GM18507 (cell line): ENCODE results near the gene IER5L.
"Not testable (repeated sequence)": the region's sequence is repeated elsewhere in the genome, so short reads cannot be mapped to it uniquely, and the experiment has no call there.

Experiments used
- DNase-seq: peaks from one replicate; pipeline ENCODE4 v3.0.0; 2011; ENCODE audit warnings: low read depth; ENCODE audit not compliant: insufficient read length; ENCODE audit errors: extremely low spot score
- FAIRE-seq: peaks from 2 replicates; lab custom pipeline; 2011; peaks lifted over from hg19 to GRCh38; lab: Jason Lieb, UNC

Gene IER5L

DNA sequence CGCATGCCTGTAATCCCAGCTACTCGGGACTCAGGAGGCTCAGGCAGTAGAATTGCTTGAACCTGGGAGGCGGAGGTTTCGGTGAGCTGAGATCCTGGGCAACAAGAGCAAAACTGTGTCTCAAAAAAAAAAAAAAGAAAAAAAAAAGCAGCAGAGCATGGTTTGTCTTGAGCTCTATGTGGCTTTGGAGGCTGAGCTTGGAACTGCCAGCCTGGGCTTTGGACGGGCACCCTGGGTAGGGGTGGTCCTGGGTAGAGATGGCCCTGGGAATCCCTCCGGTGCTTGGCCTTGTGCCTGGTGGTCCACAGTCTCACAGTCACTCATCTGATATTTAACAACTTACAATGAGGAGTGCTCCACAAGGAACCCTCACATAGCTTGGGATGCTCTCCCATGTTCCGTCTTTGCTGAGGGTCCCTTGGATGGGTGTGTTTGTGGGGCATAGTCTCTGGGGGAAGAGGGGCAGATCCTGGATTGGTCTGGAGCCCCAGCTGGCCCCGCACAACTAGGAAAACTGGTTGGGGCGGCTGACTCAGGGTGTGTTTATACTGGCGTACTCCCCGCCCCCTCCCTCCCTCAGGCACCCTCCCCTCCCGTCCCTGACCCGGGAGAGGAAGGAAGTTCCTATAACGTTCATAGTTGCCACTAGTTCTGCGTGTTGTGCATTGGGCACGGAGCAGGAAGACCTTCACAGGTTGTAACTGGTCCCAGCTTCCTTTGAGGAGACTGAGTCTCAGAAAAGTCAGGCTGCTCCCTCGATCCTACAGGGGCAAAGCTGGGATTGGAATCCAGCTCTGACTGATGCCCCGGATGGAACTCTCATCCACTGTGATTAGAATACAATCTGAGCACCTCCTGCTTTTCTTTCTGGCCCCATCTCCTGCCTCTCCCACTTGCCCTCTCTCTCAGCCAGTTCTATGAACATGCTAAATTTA is 11.2 kb downstream of the IER5L start:
- DNase-seq: no peak
- FAIRE-seq: no peak

DNA sequence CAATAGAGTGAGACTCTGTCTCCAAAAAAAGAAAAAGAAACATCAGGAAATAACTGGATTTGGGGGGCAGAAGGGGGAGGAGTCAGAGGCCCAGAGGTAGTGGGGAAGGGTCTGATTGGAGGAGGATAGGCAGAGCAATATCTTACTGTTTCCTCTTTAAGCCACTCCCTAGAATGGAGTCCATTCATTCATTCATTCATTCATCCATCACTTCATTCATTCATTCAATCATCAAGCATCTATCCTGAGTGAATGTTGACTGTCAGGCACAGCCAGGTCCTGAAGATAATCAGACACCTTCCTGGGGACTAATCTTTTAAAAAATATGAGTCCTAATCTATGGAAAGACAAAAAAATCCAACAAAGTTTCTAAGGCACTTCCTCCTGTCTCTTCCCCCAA is 12.9 kb downstream of the IER5L start:
- DNase-seq (no peak), FAIRE-seq (no peak)

DNA sequence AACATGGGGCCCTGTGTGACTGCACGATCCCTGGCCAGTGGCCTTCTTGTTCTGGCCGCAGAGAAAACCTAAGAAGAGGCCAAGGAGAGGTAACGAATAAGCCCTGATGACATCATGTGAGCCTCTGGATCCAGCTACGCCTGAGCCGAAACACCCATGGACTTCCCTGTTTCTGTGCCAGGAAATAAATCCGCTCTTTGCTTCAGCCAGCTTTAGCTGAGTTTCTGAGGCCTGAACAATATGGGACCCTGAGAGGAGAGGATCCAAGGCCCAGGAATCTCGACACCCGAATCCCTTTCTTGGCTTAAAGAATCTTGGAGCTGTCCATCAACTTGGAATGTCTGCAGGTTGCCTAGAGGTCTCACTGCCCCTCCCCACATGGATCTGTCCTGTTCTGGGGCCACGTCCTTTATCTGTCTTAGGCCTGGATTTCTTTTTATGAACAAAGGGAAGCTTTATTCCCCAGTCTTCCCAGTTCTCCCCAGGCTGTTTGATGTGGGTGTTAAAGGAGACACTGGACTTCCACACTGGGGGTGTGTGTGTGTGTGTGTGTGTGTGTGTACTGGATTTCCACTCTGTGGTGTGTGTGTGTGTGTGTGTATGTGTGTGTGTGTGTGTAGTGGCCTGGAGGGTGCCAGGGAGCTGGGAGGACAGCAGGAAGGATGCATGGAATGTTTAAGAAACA is 13.7 kb downstream of the IER5L start:
- FAIRE-seq (no peak), DNase-seq (no peak)

DNA sequence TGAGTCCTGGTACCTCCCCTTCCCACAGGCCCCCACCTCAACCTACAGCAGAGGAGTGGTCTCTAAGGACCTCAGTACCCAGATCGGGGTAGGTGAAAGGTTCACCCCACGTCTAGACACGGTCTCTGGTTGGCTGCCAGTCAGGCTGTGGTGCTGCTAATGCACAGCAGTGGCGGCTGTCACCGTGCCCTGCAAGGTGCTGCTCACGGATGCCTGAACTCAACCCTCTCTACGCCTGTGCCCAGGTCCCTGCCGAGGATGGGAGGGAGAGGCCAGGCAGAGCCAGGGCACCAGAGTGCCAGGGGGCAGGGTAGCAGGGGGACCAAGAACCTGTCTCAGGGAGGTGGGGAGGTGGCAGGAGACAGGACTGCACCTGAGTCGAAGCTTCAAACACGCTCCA is 14.3 kb downstream of the IER5L start:
- DNase-seq (no peak), FAIRE-seq (no peak)

DNA sequence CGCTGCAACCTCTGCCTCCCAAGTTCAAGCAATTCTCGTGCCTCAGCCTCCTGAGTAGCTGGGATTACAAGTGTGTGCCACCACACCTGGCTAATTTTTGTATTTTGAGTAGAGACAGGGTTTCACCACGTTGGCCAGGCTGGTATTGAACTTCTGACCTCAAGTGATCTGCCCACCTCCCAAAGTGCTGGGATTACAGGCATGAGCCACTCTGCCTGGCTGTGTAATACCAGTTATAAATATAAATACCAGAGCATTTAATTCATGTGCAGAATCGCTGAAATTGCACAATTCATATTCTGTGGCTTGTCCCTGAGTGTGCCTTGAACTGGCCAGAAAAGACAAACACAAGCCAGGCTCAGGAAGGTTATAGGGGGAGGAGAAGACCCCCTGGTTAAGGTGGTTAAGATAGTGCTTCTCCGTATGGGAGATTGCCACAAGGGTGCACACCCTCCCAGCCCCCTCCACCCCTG is 14.8 kb downstream of the IER5L start:
- DNase-seq, FAIRE-seq: not testable (repeated sequence)

DNA sequence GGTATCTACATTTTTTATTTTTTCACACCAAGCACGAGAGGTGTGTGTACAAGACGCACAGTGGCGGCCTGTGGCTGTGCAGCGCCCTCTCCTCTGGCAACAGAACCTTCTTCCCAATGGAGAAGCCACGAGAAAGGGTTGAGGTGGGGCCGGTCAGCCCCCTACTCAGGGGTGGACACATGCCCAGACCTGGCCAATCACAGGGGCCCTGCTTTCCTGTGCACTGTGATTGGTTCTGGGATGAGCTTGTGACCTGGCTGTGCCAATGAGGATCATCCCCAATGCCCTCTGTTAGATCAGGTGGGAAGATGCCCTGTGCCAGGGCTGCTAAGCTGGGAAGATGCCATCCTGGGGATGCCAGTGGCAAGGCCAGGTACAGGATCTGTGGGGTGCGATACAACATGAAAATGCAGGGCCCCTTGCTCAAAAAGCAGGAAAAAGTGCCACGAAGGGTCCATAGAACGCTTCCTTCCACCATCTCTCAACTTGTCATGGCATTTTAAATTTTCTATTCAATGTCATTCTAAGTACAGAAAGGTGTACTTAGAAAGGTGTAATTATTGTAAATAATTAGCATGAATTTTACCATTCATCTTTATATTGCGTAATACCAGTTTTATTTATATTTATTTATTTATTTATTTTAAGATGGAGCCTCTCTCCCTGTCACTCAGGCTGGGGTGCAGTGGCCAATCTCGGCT is 15.4 kb downstream of the IER5L start:
- FAIRE-seq: no peak

DNA sequence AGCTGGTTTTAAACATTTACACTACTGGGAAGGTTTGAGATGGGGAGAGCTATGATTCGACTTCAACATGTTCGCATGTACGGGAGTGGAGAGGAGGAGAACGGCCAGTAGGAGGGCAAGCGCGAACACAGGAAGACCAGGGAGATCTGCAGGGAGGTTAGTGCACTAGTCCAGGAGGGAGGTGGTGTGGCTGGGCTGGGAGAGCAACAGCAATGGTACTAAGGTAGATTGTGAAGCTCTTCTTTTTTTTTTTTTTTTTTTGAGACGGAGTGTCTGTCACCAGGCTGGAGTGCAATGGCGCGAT is 16.6 kb downstream of the IER5L start:
- FAIRE-seq (no peak), DNase-seq (no peak)

More for the DNA sequence above, 15.4 kb downstream of the IER5L start:
- DNase-seq: no peak

DNA sequence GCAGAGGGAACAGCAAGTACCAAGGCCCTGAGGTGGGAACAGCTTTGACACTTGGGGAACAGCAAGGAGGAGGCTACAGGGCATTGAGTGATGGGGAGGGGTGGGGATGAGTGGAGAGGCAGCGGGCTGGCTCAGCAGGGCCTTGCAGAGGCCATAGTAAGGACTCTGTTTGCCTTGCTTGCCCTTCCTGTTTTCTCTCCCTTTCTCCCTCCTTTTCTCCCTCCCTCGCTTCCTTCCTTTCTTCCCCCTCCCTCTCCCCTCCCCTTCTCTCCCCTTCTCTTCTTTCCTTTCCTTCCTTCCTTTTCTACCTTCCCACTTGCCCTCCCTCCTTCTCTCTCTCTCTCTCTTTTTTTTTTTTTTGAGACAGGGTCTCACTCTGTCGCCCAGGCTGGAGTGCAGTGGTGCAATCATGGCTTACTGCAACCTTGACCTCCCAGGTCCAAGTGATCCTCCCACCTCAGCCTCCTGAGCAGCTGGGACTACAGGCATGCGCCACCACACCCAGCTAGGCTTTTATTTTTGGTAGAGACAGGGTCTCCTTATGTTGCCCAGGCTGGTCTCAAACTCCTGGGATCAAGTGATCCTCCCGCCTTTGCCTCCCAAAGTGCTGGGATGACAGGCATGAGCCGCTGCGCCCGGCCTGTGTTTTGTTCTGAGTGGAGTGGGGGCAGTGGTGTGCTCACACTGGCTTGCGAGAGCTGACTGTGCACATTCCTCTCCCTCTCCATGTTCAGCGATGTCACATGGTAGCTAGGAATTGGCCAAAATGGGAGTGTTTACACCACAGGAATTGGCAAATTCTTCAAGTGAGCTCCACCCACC is 17.1 kb downstream of the IER5L start:
- DNase-seq (no peak), FAIRE-seq (no peak)

DNA sequence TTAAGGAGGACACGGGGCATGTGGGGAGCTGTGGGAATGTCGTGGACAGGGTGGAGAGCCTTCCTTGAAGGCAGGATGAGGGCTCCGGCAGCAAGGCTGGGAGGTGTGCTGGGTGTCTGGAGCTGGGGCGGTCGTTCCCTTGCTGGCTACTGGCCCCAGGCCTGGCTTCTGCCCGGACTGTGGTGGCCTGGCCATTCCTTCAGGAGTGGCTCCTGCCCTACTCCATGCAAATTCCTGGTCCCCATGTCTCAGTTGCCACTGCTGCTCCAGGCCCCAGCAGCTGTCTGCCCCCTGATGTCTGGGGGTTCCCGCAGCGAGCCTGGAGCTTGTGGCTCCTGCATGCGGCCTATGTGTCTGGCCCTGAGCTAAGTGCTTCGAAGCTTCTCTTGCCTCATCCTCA is 21.9 kb downstream of the IER5L start:
- DNase-seq: no peak
- no peak for FAIRE-seq

DNA sequence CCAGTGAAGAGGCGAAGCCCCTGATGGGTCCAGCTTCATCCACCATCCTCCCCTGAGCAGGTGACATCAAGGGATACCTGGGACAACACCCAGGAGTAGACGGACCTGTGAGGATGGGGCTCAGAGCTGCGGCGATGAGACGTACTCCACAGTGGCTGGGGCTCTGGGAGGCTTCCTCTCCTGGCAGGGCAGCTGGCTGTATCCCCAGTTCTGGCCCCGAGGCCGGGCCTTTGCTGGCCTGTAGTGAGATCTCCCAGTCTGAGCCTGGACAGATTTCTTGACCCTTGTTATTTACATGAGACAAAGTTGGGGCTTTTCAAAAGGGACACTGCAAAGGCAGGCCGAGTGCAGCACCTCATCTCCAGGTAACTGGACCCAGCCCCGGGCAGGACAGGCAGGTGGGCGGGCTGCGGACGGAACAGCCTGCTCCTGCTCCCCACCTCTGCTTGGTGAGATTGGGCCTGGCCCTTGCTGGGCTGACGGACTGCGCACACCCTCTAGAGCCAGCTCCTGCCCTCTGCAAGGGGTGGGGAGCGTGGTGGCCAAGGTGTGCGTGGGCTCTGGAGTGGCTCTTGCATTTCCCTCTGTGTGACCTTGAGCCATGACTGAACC is 23.1 kb downstream of the IER5L start:
- FAIRE-seq (no peak), DNase-seq (no peak)

DNA sequence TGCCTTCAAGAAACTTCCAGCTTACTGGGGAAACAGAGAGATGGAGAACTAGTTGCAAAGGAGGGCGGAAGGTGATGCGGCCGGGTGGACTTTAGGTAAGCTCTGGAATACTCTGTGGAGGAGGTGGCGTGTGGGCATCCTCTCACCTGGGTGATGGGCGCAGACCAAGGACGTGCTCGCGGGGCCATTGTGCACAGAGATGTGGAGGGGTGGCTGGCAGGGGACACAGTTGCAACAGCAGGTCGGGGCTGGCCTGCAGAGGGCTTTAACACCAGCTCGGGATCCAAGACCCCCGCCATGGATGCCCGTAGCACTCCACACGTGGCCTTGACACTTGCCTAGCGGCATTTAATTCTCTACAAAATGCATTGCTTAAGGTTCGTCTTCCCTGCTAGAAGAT is 26.6 kb downstream of the IER5L start:
- DNase-seq (no peak), FAIRE-seq (no peak)

DNA sequence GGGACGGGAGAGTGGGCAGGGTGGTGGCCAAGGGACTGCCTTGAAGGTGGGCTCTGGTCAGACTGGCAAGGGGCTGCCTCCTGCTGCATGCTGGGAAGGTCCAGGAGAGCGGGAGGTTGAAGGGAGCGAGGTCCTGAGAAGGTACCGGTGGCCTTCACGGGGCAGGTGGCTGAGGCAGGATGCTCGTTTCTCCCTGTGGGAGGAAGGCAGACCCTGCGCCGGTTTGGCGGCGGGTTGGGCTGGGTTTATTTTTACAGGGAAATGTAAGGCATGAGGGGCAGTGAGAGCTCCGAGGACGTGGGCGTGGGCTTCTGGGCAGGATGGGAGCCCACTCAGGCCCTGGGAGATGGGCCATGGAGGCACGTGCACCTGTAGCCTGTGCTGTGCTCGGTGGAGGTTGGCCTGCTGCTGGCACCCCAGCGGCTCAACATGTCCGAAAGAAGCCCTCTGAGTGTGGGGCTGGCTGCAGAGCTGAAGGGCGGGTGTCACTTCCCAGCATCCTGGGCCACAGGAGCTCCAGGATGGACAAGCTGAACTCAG is 27.3 kb downstream of the IER5L start:
- no peak for FAIRE-seq

DNA sequence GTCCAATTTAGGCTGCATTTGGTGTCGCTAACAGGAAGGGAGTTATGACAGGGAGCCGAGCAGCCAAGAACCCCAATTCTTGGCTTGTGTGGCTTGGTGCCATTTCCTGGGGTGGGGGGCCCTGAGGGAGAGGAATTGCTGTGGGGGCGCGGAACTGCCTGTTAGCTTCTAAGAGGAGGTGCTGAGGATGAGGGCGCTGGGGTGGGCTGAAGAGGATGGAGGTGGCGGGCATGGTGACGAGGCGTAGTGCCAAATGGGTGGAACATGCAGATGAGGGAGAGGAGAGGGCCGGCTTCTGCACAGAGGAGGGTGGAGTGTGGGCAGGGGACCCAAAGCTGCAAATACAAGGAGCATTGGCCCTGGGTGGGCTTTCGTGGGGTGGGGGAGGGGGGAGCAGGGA is 27.9 kb downstream of the IER5L start:
- FAIRE-seq: no peak
- no peak for DNase-seq

More for the DNA sequence above, 27.3 kb downstream of the IER5L start:
- DNase-seq: no peak

DNA sequence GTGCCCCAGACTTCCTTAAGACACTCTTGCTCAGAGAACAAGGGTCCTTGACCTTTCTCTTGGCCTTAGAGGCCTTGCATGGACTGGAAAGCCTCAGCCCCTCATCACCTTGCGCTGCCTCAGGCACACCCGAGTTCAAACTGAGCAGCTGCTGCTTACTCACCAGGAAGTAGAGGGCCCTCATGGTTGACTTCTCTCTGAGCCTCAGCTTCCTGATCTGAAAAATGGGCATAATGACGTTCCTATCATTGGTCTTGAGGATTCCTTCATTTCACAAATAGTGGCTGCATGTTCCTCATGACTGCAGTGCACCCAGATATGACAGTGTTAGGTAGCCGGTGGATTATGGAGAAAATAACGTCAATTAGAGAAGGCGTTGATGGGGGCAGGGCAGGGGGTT is 28.6 kb downstream of the IER5L start:
- FAIRE-seq: peak; percentile 62
- no peak for DNase-seq

DNA sequence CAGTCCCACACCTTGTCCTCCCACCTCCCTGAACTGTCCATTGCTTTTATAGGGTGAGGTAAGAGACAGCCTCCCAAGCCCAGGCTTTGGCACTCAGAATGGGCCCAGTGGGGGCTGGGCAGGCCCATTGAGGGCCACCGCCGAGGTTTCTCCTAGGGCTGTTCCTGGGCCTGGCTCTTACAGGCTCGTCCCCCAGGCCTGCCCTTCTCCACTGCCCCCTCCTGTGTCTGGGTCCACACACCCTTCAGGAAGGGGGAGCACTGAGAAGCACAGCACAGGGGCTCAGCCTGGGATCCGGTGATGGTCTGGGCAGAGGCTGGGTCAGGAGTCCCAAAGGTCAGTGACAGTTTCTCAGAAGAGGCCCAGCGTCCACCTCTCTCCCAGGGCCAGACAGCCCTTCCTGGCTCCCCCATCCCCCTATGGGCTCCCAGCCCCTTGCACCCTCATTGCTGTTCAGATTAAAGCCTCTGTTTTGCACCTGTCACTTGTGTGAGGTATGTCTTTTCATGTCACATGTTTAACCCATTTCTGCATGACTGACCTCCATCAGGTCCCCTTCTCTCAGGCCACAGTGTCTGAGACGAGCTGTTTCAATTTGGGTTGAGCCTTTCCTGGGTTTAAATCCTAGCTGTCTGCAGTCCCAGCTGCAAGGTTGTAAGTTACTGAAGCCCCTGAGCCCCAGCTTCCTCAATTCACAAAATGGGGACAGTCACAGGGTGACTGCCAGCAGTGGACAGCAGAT is 29.4 kb downstream of the IER5L start:
- no peak for DNase-seq
- peak; percentile 80 for FAIRE-seq

DNA sequence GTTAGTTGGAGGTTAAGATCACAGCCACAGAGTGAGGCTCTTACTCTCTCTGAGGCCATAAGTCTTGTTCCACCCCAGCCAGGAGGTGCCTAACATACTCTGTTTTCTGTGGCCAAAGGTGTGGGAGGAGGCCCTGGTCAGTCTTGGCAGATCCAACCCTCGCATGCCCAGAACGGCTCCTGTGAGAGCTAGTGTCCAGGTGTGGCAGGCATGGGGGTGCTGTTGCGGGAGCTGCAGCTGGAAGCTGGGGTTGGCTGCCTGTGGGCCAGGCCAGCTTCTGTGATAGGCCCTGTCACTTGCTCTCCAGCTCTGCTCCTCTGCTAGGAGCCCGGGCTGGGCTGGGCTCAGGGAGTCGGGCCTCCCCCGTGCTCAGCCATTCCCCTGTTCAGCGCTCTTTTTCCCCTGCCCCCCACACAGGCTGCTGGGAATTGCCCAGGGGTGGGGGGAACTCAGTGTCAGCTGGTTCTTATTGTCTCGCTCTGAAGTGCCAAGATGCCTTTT is 31.6 kb downstream of the IER5L start:
- DNase-seq (no peak), FAIRE-seq (no peak)

DNA sequence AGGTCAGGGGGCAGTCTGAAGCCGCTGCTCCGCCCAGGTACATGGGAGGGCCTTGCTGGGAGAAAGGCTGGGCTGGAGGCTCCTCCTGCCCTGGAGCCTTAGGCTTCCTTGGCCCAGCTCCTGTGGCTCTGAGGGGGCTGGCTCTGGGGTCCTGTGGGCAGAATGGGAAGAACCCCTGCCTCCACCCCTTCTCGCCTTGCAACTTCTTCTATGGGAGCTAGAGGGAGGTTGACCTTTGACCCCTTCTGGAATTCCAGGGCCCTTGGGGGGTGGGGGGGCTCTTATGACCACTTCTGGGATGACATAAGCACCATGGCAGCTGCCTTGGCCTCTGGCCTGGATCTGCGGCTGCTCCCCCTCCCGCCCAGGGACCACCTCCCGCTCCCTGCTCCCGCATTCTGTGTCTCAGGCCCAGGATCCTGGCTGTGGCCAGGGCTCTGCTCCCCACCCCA is 32.2 kb downstream of the IER5L start:
- no peak for DNase-seq
- FAIRE-seq: no peak

DNA sequence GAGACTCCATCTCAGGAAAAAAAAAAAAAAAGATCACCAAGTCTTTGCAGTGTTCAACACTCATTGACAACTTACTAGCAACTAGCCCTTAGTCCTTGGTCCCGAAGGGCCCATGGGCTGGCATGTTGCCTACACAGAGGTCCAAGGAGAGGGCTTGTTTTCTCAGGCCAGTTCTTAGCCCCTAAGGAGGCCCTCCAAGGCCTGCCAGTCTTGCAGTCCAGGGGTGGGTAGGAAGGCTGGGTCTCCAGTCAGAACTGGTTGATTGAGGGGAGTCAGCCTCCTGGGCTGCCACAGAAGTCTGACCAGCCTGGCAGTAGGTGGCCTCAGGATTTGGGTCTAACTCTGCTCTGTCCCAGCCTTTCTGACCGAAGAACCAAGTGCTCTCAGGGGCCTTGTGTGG is 32.7 kb downstream of the IER5L start:
- FAIRE-seq (no peak), DNase-seq (no peak)
